Fibroblast of lung (primary cell): ENCODE data around the gene NKAIN4. TPM values are rescaled to one million over a fixed set of nuclear protein-coding genes. Genes with fewer than 3 reads are reported as not detected.

Experiments
- DNase-seq, 2 donors: peaks; one replicate each; pipeline versions ENCODE4 v3.0.0 to v3.0.0-alpha.2; 2010; ENCODE audit warnings: low read depth in 2 of 2
- H2AFZ ChIP-seq: 2 replicates; pipeline ENCODE4 v1.5.1; 2012; ENCODE audit warnings: low read length, control low read depth, inconsistent platforms
- H3K27ac ChIP-seq: 2 replicates; pipeline ENCODE4 v1.5.1; 2011; ENCODE audit warnings: low read length, control low read depth; ENCODE audit not compliant: insufficient read depth
- H3K27me3 ChIP-seq: 2 replicates; pipeline ENCODE4 v1.5.1; 2011; ENCODE audit warnings: mild to moderate bottlenecking, low read length; ENCODE audit not compliant: control insufficient read depth, insufficient read depth
- H3K36me3 ChIP-seq: 2 replicates; pipeline ENCODE4 v1.5.1; 2011; ENCODE audit warnings: low read length; ENCODE audit not compliant: control insufficient read depth, insufficient read depth
- H3K4me1 ChIP-seq: 2 replicates; pipeline ENCODE4 v1.5.1; 2011; ENCODE audit warnings: low read length; ENCODE audit not compliant: control insufficient read depth, insufficient read depth; ENCODE audit errors: extremely low read depth
- H3K4me2 ChIP-seq: 2 replicates; pipeline ENCODE4 v1.5.1; 2011; ENCODE audit warnings: low read length, control low read depth; ENCODE audit not compliant: insufficient read depth; ENCODE audit errors: extremely low read depth
- H3K4me3 ChIP-seq, 4 experiments: fragments of 200-600 bp in 1 of 4; sonication (generic) in 1 of 4; replicated peaks in 1 of 4; 2 replicates each; pipeline ENCODE4 v1.5.1; 2011 to 2016; ENCODE audit warnings: low read length in 4 of 4, low read depth in 3 of 4, mild to moderate bottlenecking in 3 of 4, control low read depth in 2 of 4, inconsistent platforms in 1 of 4, mixed read lengths in 1 of 4; ENCODE audit not compliant: insufficient read depth in 1 of 4; ENCODE audit errors: control extremely low read depth in 1 of 4
- H3K79me2 ChIP-seq: 2 replicates; pipeline ENCODE4 v1.5.1; 2012; ENCODE audit warnings: mild to moderate bottlenecking, low read length, inconsistent platforms; ENCODE audit not compliant: control insufficient read depth, insufficient read depth
- H3K9ac ChIP-seq: 2 replicates; pipeline ENCODE4 v1.5.1; 2011; ENCODE audit warnings: mild to moderate bottlenecking, low read length, control low read depth; ENCODE audit not compliant: insufficient read depth
- H3K9me3 ChIP-seq: 2 replicates; pipeline ENCODE4 v1.5.1; 2012; ENCODE audit warnings: low read depth, low read length; ENCODE audit not compliant: control insufficient read depth, insufficient read depth
- H4K20me1 ChIP-seq: 2 replicates; pipeline ENCODE4 v1.5.1; 2011; ENCODE audit warnings: low read length; ENCODE audit not compliant: control insufficient read depth, insufficient read depth; ENCODE audit errors: extremely low read depth
- CTCF ChIP-seq, 2 donors: IDR thresholded peaks in 1 of 2; conservative IDR thresholded peaks in 1 of 2; 1 replicate in 1 of 2; 2 replicates in 1 of 2; pipeline ENCODE4 v1.5.1; 2011 to 2012; ENCODE audit warnings: low read length in 2 of 2, control low read depth in 1 of 2, inconsistent platforms in 1 of 2, low read depth in 1 of 2, mild to moderate bottlenecking in 1 of 2
- EZH2 ChIP-seq: IDR thresholded peaks from 2 replicates; pipeline ENCODE4 v1.5.1; 2012; ENCODE audit warnings: low read length, control low read depth, mild to moderate bottlenecking; ENCODE audit errors: missing control alignments
- polyA plus RNA-seq, 2 donors: library from polyadenylated mRNA; depleted of rRNA in 1 of 2; stranded (reverse) in 1 of 2; unstranded in 1 of 2; fragments of >200 nt; gene quantifications; 2 replicates each; pipeline ENCODE4 v1.2.1, GENCODE V29; 2011 to 2012; ENCODE audit warnings: missing spikeins in 1 of 2
- total RNA-seq: library from RNA; depleted of rRNA; stranded (reverse); fragments of >200 nt; gene quantifications from 2 replicates; pipeline ENCODE4 v1.2.1, GENCODE V29; 2014

NKAIN4 gene
- total and polyA plus RNA-seq, 2 donors (not counting 1 experiment from before 2014, with no cell fraction given) = not detected

GRCh38 chr20:63261060-63261794 is 7.0 kb upstream of the NKAIN4 start:
- Histone ChIP-seq H3K4me2 (no peak overlapping the region), H3K36me3 (no peaks in the 10 kb centered on the region), H3K79me2 (no peaks in the 10 kb centered on the region), H3K4me3 (no peak overlapping the region), H3K27ac (no peak overlapping the region), H3K4me1 (no peaks in the 10 kb centered on the region), H3K9me3 (no peaks in the 10 kb centered on the region), H4K20me1 (no peaks in the 10 kb centered on the region), H3K27me3 (peaks cover 40% of the 10 kb centered on the region), H2AFZ (no peak overlapping the region), H3K9ac (no peak overlapping the region)
- DNase-seq = peak in 1 of 2 donors; percentile 17
- no peak for TF ChIP-seq CTCF (conservative IDR thresholded peaks at IDR 0.05 in 1 of 2, IDR thresholded peaks at IDR 0.05 in 1 of 2; ENCODE audit: low read depth in 1 of 2, low read length in 2 of 2)
- TF ChIP-seq EZH2 = peak; percentile 17

GRCh38 chr20:63260521-63260920 is 6.3 kb upstream of the NKAIN4 start:
- H3K36me3 ChIP-seq = no peaks in the 10 kb centered on the region
- H4K20me1 ChIP-seq = no peaks in the 10 kb centered on the region
- no peak overlapping the region for H3K27ac ChIP-seq
- H3K9me3 ChIP-seq = no peaks in the 10 kb centered on the region
- TF ChIP-seq EZH2 (no peak), CTCF (conservative IDR thresholded peaks at IDR 0.05 in 1 of 2, IDR thresholded peaks at IDR 0.05 in 1 of 2; ENCODE audit: low read depth in 1 of 2, low read length in 2 of 2) (no peak)
- H3K4me1 ChIP-seq = no peaks in the 10 kb centered on the region
- H3K27me3 ChIP-seq = peaks cover 41% of the 10 kb centered on the region
- DNase-seq = no peak
- H3K79me2 ChIP-seq = no peaks in the 10 kb centered on the region
- H3K4me2 ChIP-seq = no peak overlapping the region
- H2AFZ ChIP-seq = no peak overlapping the region
- H3K9ac ChIP-seq = no peak overlapping the region
- H3K4me3 ChIP-seq = no peak overlapping the region

- no peak for DNase-seq
- H3K9ac ChIP-seq = no peak overlapping the region
- no peak for TF ChIP-seq EZH2
- no peak for TF ChIP-seq CTCF (conservative IDR thresholded peaks at IDR 0.05 in 1 of 2, IDR thresholded peaks at IDR 0.05 in 1 of 2; ENCODE audit: low read depth in 1 of 2, low read length in 2 of 2)
- H3K4me3 ChIP-seq = no peak overlapping the region
- no peaks in the 10 kb centered on the region for H3K79me2 ChIP-seq
- H3K27me3 ChIP-seq = peaks cover 47% of the 10 kb centered on the region
- no peaks in the 10 kb centered on the region for H3K4me1 ChIP-seq
- H4K20me1 ChIP-seq = no peaks in the 10 kb centered on the region
- no peak overlapping the region for H2AFZ ChIP-seq
- no peaks in the 10 kb centered on the region for H3K36me3 ChIP-seq
- H3K4me2 ChIP-seq = no peak overlapping the region
- no peak overlapping the region for H3K27ac ChIP-seq
- H3K9me3 ChIP-seq = no peaks in the 10 kb centered on the region
Measured at GRCh38 chr20:63259734-63260460, 5.6 kb upstream of the NKAIN4 start.
